ENCODE measurements around the gene ZNF462.
"Not testable (repeated sequence)": the region's sequence is repeated elsewhere in the genome, so short reads cannot be mapped to it uniquely, and the experiment has no call there.

The ZNF462 gene

GRCh38 chr9:106889061-106889590 is 26.2 kb downstream of the ZNF462 start:
- no peak for DNase-seq

- no peak for DNase-seq
Observed at GRCh38 chr9:106890608-106891007, 27.6 kb downstream of the ZNF462 start.

GRCh38 chr9:106891286-106891685 is 28.3 kb downstream of the ZNF462 start:
- DNase-seq: no peak

GRCh38 chr9:106892632-106893031 is 29.7 kb downstream of the ZNF462 start:
- DNase-seq: no peak

DNA sequence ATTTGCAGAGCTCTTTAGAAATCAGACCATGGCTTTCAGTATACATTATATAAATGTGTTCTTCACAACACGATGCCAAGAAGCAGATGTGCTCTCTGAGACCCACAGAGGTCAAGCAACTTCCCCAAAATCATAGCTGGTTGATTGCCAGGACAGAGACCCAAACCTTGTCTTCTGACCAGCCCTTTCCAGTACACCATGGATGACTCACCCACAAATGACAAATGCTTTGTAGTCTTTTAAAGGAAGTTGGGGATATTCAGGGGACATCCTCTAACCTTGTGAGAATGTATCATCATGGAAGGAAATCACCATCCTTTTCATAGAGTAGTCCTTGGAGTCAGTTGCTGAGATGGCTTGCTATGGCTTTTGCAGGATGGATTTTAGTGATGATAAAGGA is 30.1 kb downstream of the ZNF462 start:
- no peak for DNase-seq

GRCh38 chr9:106896695-106897094 is 33.7 kb downstream of the ZNF462 start:
- no peak for DNase-seq

- no peak for DNase-seq
Observed at GRCh38 chr9:106897236-106897635, 34.3 kb downstream of the ZNF462 start.

- DNase-seq: no peak
Observed at GRCh38 chr9:106897751-106898150, 34.8 kb downstream of the ZNF462 start.

DNA sequence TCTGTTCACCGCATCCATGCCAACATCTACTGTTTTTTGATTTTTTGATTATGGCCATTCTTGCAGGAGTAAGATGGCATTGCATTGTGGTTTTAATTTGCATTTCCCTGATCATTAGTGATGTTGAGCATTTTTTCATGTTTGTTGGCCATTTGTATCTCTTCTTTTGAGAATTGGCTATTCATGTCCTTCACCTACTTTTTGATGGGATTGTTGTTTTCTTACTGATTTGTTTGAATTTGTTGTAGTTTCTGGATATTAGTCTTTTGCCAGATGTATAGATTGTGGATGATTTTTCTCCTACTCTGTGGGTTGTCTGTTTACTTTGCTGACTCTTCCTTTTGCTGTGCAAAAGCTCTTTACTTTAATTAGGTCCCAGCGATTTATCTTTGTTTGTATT is 37.6 kb downstream of the ZNF462 start:
- not testable (repeated sequence) for DNase-seq

DNA sequence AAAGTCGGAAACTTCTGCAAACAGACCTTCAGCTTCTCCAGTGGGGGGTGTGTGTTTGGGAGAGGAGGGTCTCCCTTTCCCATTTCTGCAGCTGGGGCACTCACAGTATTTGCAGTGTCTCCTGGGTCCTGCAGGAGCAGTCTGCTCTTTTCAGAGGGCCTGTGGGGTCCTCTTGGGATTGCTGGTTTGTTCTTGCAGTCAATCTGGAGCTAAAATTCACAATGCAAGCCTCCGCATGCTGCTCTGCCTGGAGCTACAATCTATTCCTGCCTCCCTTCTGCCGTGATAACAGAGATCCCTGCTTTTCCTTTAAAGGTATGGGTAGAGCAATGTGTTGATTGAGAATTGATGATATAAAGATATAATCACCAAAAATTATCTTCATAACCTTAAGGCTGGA is 43.2 kb downstream of the ZNF462 start:
- no peak for DNase-seq

- DNase-seq: no peak
Observed at GRCh38 chr9:106911951-106912350, 49.0 kb downstream of the ZNF462 start.

DNA sequence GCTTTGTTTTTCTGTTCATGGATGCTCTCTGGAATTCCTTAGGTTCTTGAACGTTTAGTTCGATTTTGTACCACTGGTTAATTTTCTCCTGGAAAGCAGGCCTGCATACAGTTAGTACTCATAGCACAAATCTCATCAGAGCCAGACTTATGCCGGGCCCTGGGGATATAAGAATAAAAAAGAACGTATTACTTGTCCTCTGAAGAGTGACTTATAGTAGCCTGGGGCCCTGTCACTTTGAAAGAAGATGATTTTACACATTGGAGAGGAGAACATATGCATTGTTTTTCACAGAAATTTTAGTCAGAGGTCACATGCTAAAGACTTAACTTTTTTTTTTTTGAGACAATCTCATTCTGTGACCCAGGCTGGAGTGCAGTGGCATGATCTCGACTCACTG is 50.3 kb downstream of the ZNF462 start:
- no peak for DNase-seq

DNA sequence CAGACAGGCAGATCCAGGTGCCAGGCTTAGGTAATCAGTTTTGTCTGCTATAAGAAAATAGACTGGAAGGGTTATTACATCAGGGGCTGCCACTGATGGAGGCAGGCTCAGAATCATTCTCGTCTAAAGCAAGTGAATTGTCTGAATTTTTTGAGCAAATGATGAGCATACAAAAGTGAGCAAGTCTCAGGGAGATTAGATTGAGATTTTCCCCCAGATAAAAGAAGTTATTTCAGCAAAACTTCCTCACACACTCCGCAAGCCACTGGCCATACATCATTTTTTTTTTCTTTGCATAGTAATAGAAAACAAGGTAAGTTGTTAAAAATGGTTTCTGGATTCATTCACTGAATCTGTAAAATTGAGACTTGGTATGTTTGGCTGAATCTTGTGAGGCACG is 52.9 kb downstream of the ZNF462 start:
- no peak for DNase-seq

GRCh38 chr9:106916466-106917235 is 53.7 kb downstream of the ZNF462 start:
- DNase-seq: no peak

DNA sequence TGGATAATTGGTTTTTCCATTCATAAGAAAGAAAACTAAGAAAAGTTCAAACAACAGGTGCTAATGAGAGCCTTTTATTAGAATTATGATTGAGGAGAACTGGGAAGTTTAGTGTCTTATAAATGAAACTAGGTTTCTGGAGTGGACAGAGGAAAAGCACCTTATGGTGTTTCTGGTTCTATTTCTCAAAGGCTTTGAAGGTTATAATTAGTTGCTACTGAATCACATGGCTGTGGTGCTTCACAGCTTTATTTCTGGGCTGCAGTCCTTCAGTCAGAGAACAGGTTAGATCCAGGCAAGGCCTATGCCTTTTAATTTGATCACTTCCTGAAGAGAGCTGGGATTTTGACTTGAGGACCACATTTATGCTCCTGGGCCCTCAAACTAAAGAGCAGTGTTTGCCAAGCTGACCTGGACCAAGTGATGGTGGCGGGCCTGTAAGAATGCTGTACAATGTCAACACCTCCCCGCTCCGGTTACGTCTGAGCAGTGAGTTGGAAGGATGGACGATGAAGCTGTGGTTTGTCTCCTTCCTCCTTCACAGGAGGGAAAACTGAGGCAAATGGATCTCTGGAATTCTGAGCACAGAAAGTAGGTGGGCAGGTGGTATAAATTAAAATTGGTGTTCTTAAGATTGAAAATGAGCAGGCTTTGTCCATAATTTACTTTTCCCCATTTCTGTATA is 56.0 kb downstream of the ZNF462 start:
- DNase-seq: no peak

- DNase-seq: no peak
Observed at GRCh38 chr9:106920091-106920490, 57.1 kb downstream of the ZNF462 start.

DNA sequence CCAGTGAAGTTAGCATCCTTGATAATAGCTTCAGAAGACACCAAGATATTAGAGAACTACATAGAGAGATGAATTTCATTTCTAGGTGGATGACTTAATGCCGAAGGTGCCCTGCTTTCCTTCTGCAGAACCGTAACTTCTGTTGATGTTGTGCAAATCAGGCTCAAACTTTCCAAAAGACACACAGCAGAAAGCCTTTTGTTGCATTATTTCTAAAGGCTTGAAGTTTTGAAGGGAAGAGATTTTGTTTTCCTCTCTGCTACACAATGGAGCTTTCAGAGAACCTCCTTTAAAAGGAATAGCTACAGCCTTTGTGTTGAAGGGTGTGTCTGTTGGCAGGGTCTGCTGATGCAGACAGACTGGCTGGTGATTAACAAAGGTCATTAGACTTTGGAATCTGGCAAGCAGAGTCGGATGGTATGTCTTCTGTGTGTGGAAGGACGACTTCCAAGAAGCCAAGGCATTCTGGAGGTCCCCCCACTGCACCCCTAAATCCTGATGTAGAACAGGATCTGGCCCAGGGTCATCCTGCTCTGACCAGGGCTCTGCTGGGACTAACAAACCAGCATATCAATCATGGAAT is 57.8 kb downstream of the ZNF462 start:
- DNase-seq: peak; percentile 18

DNA sequence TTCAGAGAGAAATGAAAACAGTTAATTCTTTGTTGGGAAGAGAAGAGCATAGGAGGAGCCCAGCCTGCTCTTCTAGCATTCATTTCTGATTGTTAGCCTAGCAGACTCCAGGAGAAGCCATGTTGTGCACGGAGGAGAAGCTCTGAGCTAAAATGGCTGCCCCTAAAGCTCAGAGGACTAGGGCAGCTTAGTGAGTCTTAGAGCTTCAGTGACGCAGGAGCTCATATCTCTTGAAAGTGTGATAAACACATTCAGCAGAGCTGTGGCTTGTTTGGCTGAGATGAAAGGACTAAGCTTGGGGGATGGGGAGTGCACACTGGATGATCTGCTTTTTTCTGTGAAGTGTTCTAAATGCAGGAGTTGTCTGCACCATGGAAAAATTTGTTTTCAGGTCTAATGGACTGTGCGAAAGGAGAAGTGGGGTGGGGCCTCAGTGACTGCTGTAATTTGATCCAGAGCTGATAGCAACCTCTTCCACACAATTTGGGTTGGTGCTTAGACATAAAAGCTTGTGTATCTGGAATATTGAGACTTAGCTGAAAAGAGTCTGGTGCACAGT is 58.5 kb downstream of the ZNF462 start:
- peak; percentile 84 for DNase-seq

- DNase-seq: no peak
Observed at GRCh38 chr9:106922026-106922425, 59.1 kb downstream of the ZNF462 start.

DNA sequence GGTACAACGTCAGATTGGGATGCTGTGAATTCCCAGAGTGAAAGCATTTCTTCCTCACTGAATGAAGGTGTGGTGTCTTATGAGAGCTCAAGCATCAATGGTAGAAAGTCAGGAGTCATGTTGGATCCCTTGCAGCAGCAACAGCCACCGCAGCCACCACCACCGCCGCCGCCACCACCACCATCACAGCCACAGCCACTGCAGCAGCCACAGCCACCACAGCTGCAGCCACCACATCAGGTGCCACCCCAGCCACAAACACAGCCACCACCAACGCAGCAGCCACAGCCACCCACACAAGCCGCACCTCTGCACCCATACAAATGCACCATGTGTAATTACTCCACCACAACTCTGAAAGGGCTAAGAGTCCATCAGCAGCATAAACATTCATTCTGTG is 62.4 kb downstream of the ZNF462 start:
- DNase-seq: no peak

DNA sequence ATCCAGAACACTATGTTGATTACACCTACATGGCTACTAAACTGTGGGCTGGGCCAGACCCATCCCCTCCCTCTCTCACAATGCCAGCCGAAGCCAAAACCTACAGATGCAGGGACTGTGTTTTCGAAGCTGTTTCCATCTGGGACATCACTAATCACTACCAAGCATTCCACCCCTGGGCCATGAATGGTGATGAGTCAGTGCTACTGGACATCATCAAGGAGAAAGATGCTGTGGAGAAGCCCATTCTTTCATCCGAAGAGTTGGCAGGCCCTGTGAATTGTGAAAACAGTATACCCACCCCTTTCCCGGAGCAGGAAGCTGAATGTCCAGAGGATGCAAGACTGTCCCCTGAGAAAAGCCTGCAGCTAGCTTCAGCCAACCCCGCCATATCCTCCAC is 65.0 kb downstream of the ZNF462 start:
- no peak for DNase-seq

DNA sequence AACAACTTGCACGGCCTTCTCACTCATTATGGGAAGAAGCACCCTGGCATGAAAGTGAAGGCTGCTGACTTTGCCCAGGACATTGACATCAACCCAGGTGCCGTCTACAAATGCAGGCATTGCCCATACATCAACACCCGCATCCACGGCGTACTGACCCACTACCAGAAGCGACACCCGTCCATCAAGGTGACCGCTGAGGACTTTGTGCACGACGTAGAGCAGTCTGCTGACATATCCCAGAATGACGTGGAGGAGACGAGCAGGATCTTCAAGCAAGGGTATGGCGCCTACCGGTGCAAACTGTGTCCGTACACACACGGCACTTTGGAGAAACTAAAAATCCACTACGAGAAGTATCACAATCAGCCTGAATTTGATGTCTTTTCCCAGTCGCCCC is 65.4 kb downstream of the ZNF462 start:
- no peak for DNase-seq

DNA sequence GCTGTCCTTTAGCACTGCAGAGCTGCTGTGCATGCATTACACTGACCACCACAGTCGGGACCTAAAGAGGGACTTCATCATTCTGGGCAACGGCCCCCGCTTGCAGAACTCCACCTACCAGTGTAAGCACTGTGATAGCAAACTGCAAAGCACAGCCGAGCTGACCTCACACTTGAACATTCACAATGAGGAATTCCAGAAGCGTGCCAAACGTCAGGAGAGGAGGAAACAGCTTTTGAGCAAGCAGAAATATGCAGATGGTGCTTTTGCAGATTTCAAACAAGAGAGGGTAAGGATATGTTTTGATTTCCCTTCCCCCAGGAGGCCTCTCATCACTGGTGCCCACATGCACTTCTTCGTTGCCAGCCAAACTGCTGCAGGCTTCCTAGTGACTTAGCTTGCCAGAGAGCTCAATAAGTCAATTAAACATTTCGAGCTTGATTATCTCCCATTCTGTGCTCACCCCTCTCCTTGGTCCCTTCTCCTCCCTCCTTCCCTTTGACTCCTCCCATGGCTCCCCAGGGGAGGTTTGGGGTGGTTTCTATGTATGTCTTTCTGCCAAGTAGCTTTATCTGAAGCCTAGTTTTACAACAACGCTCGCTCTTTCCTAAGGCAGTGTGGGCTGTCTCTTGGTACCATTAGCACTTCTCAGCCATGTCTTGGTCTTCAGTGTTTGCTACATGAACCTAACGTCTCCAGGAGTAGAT is 66.7 kb downstream of the ZNF462 start:
- DNase-seq: no peak

Measured in NCI-H1105 treated with DMSO at 0.1 percent for 48 hours (cell line).